Endothelial cell of umbilical vein (primary cell): ENCODE measurements around the gene LCAT. TPM values are rescaled to one million over a fixed set of nuclear protein-coding genes. Genes with fewer than 3 reads are reported as not detected.

Experiments
- BruUV-seq: library from RNA; stranded (reverse); fragments of 400-500 nt; replicated peaks from 2 replicates; lab custom pipeline; 2021; lab: Mats Ljungman, UMichigan
- CTCF ChIA-PET: fragments of 300-600, 350-600 bp; sonication (Branson Sonifier 250); formaldehyde crosslinking; loops from one replicate; lab custom pipeline; 2021; ENCODE audit warnings: antibody characterized with exemption, inconsistent platforms; lab: Charles Lee
- POLR2A ChIA-PET: fragments of 300-600, 350-600 bp; sonication (Branson Sonifier 250); formaldehyde crosslinking; loops from one replicate; lab custom pipeline; 2021; ENCODE audit warnings: antibody characterized with exemption, inconsistent platforms; lab: Charles Lee
- DNase-seq: peaks from one replicate; pipeline ENCODE4 v3.0.0-alpha.2; 2011; ENCODE audit warnings: low read depth, low spot score
- FAIRE-seq: peaks from 2 replicates; lab custom pipeline; 2011; peaks lifted over from hg19 to GRCh38; lab: Jason Lieb, UNC
- H2AFZ ChIP-seq: 2 replicates; pipeline ENCODE4 v1.6.0; 2012; ENCODE audit warnings: low read depth, low read length, control low read depth, inconsistent platforms
- H3K27ac ChIP-seq: 2 replicates; pipeline ENCODE4 v1.5.1; 2011; ENCODE audit warnings: low read depth, mild to moderate bottlenecking, control low read depth, low read length, moderate library complexity; ENCODE audit not compliant: insufficient read depth
- H3K27me3 ChIP-seq, 2 experiments: 2 replicates each; pipeline versions ENCODE4 v1.6.0 to v1.6.1; 2011; ENCODE audit warnings: low read length in 2 of 2, mixed read lengths in 1 of 2; ENCODE audit not compliant: control insufficient read depth in 2 of 2, insufficient read depth in 2 of 2
- H3K36me3 ChIP-seq, 2 experiments: 2 replicates in 1 of 2; 3 replicates in 1 of 2; pipeline ENCODE4 v1.5.1; 2011; ENCODE audit warnings: low read length in 2 of 2, mild to moderate bottlenecking in 1 of 2, moderate library complexity in 1 of 2; ENCODE audit not compliant: control insufficient read depth in 2 of 2, insufficient read depth in 2 of 2; ENCODE audit errors: extremely low read depth in 1 of 2
- H3K4me1 ChIP-seq: 3 replicates; pipeline ENCODE4 v1.5.1; 2011; ENCODE audit warnings: mild to moderate bottlenecking, low read length; ENCODE audit not compliant: control insufficient read depth, insufficient read depth; ENCODE audit errors: extremely low read depth
- H3K4me2 ChIP-seq: 2 replicates; pipeline ENCODE4 v1.6.1; 2011; ENCODE audit warnings: low read length, control low read depth, mixed read lengths; ENCODE audit not compliant: insufficient read depth
- H3K4me3 ChIP-seq, 3 experiments: fragments of 200-600 bp in 1 of 3; sonication (generic), shearing (Covaris generic) in 1 of 3; replicated peaks in 1 of 3; 2 replicates each; pipeline ENCODE4 v1.5.1; 2011 to 2016; ENCODE audit warnings: control low read depth in 3 of 3, low read length in 3 of 3, mild to moderate bottlenecking in 2 of 3, inconsistent platforms in 1 of 3, low read depth in 1 of 3, moderate library complexity in 1 of 3; ENCODE audit not compliant: insufficient read depth in 1 of 3
- H3K79me2 ChIP-seq: 2 replicates; pipeline ENCODE4 v1.6.0; 2012; ENCODE audit warnings: low read length, inconsistent platforms; ENCODE audit not compliant: control insufficient read depth, insufficient read depth
- H3K9ac ChIP-seq: replicated peaks from 2 replicates; pipeline ENCODE3; 2011; ENCODE audit warnings: low read length, control low read depth; ENCODE audit not compliant: insufficient read depth; ENCODE audit errors: extremely low read depth
- H3K9me1 ChIP-seq: replicated peaks from 3 replicates; pipeline ENCODE4 v1.6.0; 2011; ENCODE audit warnings: mild to moderate bottlenecking, low read length; ENCODE audit not compliant: control insufficient read depth, insufficient read depth; ENCODE audit errors: extremely low read depth
- H3K9me3 ChIP-seq: replicated peaks from 2 replicates; pipeline ENCODE4 v1.5.1; 2012; ENCODE audit warnings: low read length, inconsistent platforms; ENCODE audit not compliant: control insufficient read depth, insufficient read depth
- H4K20me1 ChIP-seq: replicated peaks from 2 replicates; pipeline ENCODE3; 2011; ENCODE audit warnings: mild to moderate bottlenecking, low read length; ENCODE audit not compliant: control insufficient read depth, insufficient read depth; ENCODE audit errors: extremely low read depth
- EZH2 ChIP-seq: IDR thresholded peaks from 2 replicates; pipeline ENCODE4 v1.6.1; 2012; ENCODE audit warnings: borderline replicate concordance, low read depth, mild to moderate bottlenecking, moderate library complexity, low read length, inconsistent platforms; ENCODE audit not compliant: severe bottlenecking
- FOS ChIP-seq: IDR thresholded peaks from 2 replicates; pipeline ENCODE4 v1.6.1; 2011; ENCODE audit warnings: mild to moderate bottlenecking, low read length, moderate library complexity, borderline replicate concordance; ENCODE audit not compliant: insufficient read depth
- GATA2 ChIP-seq: IDR thresholded peaks from 2 replicates; pipeline ENCODE4 v1.7.0; 2011; ENCODE audit warnings: low read depth, mild to moderate bottlenecking, moderate library complexity, mixed read lengths, low read length; ENCODE audit not compliant: insufficient read length, insufficient read depth
- JUN ChIP-seq: IDR thresholded peaks from 2 replicates; pipeline ENCODE4 v1.6.1; 2011; ENCODE audit warnings: borderline replicate concordance, low read depth; ENCODE audit not compliant: insufficient read length, insufficient read depth
- MYC ChIP-seq: IDR thresholded peaks from one replicate; pipeline ENCODE4 v1.6.1; 2011; ENCODE audit warnings: mild to moderate bottlenecking, low read depth, low read length
- POLR2A ChIP-seq: IDR thresholded peaks from 2 replicates; pipeline ENCODE4 v1.6.1; 2012; ENCODE audit warnings: low read depth, mild to moderate bottlenecking, control low read depth, low read length
- POLR2AphosphoS5 ChIP-seq: IDR thresholded peaks from 2 replicates; pipeline ENCODE4 v1.6.1; 2012; ENCODE audit warnings: low read depth, mild to moderate bottlenecking, control low read depth, low read length, moderate library complexity; ENCODE audit not compliant: insufficient read depth
- dilution Hi-C: fragments of 300-500 bp; cut with MboI; formaldehyde crosslinking; loops from one replicate; pipeline ENCODE4 v1.15.0; 2019; ENCODE audit warnings: low sequenced_read_pairs; ENCODE audit not compliant: extremely low pct_ligation_motif_present
- intact Hi-C: fragments of 100-400 bp; cut with micrococcal nuclease; formaldehyde crosslinking; loops from one replicate; pipeline ENCODE4 v1.10.0; 2022
- polyA plus RNA-seq, 4 experiments: library from polyadenylated mRNA; depleted of rRNA in 3 of 4; stranded (reverse) in 3 of 4; unstranded in 1 of 4; fragments of >200 nt; gene quantifications; 2 replicates each; pipeline versions ENCODE4 v1.2.1 to v1.2.3, GENCODE V29; 2011 to 2012; ENCODE audit warnings: missing spikeins in 1 of 4
- total RNA-seq: library from RNA; stranded (reverse); gene quantifications from 2 replicates; pipeline ENCODE4 v1.2.3, GENCODE V29; 2021
- TF ChIP-seq, protein P1 (sequence below), 2 donors: IDR thresholded peaks; 1 replicate in 1 of 2; 2 replicates in 1 of 2; pipeline ENCODE4 v1.5.1; 2011; ENCODE audit warnings: low read length in 2 of 2, mild to moderate bottlenecking in 2 of 2, moderate library complexity in 2 of 2, control low read depth in 1 of 2, inconsistent platforms in 1 of 2, low read depth in 1 of 2; ENCODE audit not compliant: insufficient read depth in 1 of 2; ENCODE audit errors: extremely low read depth in 1 of 2
- TF ChIP-seq, protein P2 (sequence below): IDR thresholded peaks from 2 replicates; pipeline ENCODE4 v1.6.1; 2011; ENCODE audit not compliant: insufficient read depth, insufficient read length

The LCAT gene
- total and polyA plus RNA-seq, 2 donors (not counting 3 experiments of a cell fraction or from before 2014, with no cell fraction given): 22.6 to 46.1 TPM

DNA sequence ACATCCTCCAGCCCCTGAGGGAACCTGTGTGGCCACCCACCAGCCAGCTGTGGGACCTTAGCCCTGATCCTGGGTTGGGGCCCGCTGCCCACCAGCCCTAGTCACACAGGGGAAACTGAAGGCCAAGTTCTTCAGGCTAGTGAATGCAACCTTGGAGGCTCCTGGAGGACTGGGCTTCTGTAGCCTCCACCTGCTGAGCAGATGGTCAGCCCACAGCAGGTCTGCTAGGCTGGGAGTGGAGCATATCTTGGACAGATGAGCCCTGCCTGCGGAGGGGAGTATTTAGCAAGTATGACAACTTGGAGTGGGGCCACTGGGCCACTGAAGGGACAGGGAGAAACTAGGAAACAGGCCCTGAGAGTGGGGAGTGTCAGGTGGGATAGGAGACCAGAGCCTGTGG, 32.3 kb upstream of the LCAT start:
- H3K4me1 ChIP-seq: no peaks in the 10 kb centered on the region
- no peaks in the 10 kb centered on the region for H3K79me2 ChIP-seq
- POLR2A ChIA-PET: no interaction called here
- TF ChIP-seq EZH2: no peak
- TF ChIP-seq MYC: no peak
- TF ChIP-seq JUN: no peak
- no peak for TF ChIP-seq GATA2
- TF ChIP-seq, protein P1, sequence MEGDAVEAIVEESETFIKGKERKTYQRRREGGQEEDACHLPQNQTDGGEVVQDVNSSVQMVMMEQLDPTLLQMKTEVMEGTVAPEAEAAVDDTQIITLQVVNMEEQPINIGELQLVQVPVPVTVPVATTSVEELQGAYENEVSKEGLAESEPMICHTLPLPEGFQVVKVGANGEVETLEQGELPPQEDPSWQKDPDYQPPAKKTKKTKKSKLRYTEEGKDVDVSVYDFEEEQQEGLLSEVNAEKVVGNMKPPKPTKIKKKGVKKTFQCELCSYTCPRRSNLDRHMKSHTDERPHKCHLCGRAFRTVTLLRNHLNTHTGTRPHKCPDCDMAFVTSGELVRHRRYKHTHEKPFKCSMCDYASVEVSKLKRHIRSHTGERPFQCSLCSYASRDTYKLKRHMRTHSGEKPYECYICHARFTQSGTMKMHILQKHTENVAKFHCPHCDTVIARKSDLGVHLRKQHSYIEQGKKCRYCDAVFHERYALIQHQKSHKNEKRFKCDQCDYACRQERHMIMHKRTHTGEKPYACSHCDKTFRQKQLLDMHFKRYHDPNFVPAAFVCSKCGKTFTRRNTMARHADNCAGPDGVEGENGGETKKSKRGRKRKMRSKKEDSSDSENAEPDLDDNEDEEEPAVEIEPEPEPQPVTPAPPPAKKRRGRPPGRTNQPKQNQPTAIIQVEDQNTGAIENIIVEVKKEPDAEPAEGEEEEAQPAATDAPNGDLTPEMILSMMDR (IDR thresholded peaks at IDR 0.05; ENCODE audit: extremely low read depth in 1 of 2, insufficient read depth in 1 of 2, low read depth in 1 of 2, low read length in 2 of 2): no peak
- no peak for TF ChIP-seq POLR2A
- TF ChIP-seq FOS: no peak
- TF ChIP-seq, protein P2, sequence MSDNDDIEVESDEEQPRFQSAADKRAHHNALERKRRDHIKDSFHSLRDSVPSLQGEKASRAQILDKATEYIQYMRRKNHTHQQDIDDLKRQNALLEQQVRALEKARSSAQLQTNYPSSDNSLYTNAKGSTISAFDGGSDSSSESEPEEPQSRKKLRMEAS: no peak
- no peak for TF ChIP-seq POLR2AphosphoS5
- DNase-seq (no peak), FAIRE-seq (no peak)
- no peak overlapping the region for H3K9ac ChIP-seq
- no peaks in the 10 kb centered on the region for H4K20me1 ChIP-seq
- H3K27ac ChIP-seq: no peak overlapping the region
- BruUV-seq: no TSS peak
- H3K4me2 ChIP-seq: no peak overlapping the region
- CTCF ChIA-PET: interaction anchor here (1.6 kb wide), 1 partner anchor 65 kb away, joined by 4 read pairs; no protein-coding TSS in a partner anchor
- H3K4me3 ChIP-seq: no peak overlapping the region
- peaks cover 0 to 3% of the 10 kb centered on the region in 2 experiments for H3K27me3 ChIP-seq
- dilution Hi-C loops (no loop called here), intact Hi-C loops (no loop called here)
- no peak overlapping the region for H2AFZ ChIP-seq
- H3K36me3 ChIP-seq: no peaks in the 10 kb centered on the region
- H3K9me3 ChIP-seq: no peaks in the 10 kb centered on the region
- H3K9me1 ChIP-seq: no peaks in the 10 kb centered on the region
